Upper lobe of left lung (tissue), 4 donors: ENCODE data around the gene CTXN1.

Experiments
- EP300 ChIP-seq, 4 donors: sonication (generic); formaldehyde crosslinking; IDR thresholded peaks; one replicate each; pipeline ENCODE4 v1.5.1; 2017; ENCODE audit warnings: antibody characterized with exemption in 4 of 4, control low read depth in 2 of 4
- POLR2A ChIP-seq, 4 donors: fragments of 450-650 bp; IDR thresholded peaks; one replicate each; pipeline ENCODE4 v1.5.1; 2016 to 2017; ENCODE audit warnings: antibody characterized with exemption in 4 of 4, mild to moderate bottlenecking in 2 of 4
- POLR2AphosphoS5 ChIP-seq, 2 donors: sonication (generic); formaldehyde crosslinking; IDR thresholded peaks; one replicate each; pipeline ENCODE4 v1.5.1; 2017; ENCODE audit warnings: antibody characterized with exemption in 2 of 2
- TF ChIP-seq, protein P1 (sequence below), 6 experiments: fragments of 450-650 bp in 4 of 6; fragments of 200-600 bp in 2 of 6; sonication (generic) in 2 of 6; IDR thresholded peaks; one replicate each; pipeline ENCODE4 v1.5.1; 2016 to 2019; ENCODE audit warnings: antibody characterized with exemption in 6 of 6

DNA sequence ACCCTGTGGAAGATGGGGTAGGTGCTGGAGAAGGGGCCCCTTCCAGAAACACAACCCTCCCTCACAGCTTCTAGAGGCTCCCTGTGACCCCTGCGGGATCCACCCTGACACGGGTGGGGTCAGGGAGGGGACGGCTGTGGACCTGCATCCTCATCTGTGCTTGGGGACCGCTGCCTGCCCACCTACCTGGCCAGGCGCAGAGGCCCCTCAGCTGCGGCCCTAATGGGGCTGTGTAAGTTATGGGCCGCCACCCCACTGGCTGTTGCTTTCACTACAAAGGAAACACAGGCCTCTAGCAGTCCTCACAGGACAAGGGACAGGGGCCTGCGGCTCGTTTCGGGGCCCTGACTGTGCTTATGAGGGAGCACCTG lies 7.0 kb upstream of the CTXN1 start:
- TF ChIP-seq, protein P1, sequence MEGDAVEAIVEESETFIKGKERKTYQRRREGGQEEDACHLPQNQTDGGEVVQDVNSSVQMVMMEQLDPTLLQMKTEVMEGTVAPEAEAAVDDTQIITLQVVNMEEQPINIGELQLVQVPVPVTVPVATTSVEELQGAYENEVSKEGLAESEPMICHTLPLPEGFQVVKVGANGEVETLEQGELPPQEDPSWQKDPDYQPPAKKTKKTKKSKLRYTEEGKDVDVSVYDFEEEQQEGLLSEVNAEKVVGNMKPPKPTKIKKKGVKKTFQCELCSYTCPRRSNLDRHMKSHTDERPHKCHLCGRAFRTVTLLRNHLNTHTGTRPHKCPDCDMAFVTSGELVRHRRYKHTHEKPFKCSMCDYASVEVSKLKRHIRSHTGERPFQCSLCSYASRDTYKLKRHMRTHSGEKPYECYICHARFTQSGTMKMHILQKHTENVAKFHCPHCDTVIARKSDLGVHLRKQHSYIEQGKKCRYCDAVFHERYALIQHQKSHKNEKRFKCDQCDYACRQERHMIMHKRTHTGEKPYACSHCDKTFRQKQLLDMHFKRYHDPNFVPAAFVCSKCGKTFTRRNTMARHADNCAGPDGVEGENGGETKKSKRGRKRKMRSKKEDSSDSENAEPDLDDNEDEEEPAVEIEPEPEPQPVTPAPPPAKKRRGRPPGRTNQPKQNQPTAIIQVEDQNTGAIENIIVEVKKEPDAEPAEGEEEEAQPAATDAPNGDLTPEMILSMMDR (IDR thresholded peaks at IDR 0.05), result no peak
- TF ChIP-seq POLR2A (IDR thresholded peaks at IDR 0.05), result no peak
- TF ChIP-seq POLR2AphosphoS5 (IDR thresholded peaks at IDR 0.05), result no peak
- no peak for TF ChIP-seq EP300 (IDR thresholded peaks at IDR 0.05)
